HepG2 (cell line): Measurements from ENCODE around the gene ARCN1. TPM values are rescaled to one million over a fixed set of nuclear protein-coding genes. Genes with fewer than 3 reads are reported as not detected.

Experiments
- ETV6 ChIP-seq: sonication (generic); formaldehyde crosslinking; conservative IDR thresholded peaks from 2 replicates; pipeline ENCODE4 v1.4.0; 2020; ENCODE audit warnings: missing genetic modification reagents
- GRHL1 ChIP-seq: sonication (generic); formaldehyde crosslinking; conservative IDR thresholded peaks from 2 replicates; pipeline ENCODE4 v1.8.0; 2022; ENCODE audit warnings: missing genetic modification reagents
- KLF13 ChIP-seq: sonication (generic); formaldehyde crosslinking; IDR thresholded peaks from 2 replicates; pipeline ENCODE4 v1.4.0; 2020; ENCODE audit warnings: mild to moderate bottlenecking, missing genetic modification reagents
- ZNF280D ChIP-seq: sonication (generic); formaldehyde crosslinking; IDR thresholded peaks from 2 replicates; pipeline ENCODE4 v1.5.1; 2020; ENCODE audit warnings: mild to moderate bottlenecking, missing genetic modification reagents
- ZNF512 ChIP-seq: sonication (generic); formaldehyde crosslinking; IDR thresholded peaks from 2 replicates; pipeline ENCODE4 v1.4.0; 2020; ENCODE audit warnings: mild to moderate bottlenecking, missing genetic modification reagents
- ZNF574 ChIP-seq: sonication (generic); formaldehyde crosslinking; IDR thresholded peaks from 2 replicates; pipeline ENCODE4 v1.4.0; 2020; ENCODE audit warnings: missing genetic modification reagents
- ZNF639 ChIP-seq: conservative IDR thresholded peaks from 2 replicates; pipeline ENCODE4 v1.6.1; 2018; ENCODE audit warnings: missing genetic modification reagents
- ZNF646 ChIP-seq: sonication (generic); formaldehyde crosslinking; IDR thresholded peaks from 2 replicates; pipeline ENCODE4 v1.9.0; 2021; ENCODE audit warnings: mild to moderate bottlenecking, missing genetic modification reagents
- polyA plus RNA-seq, 8 experiments: library from polyadenylated mRNA; depleted of rRNA in 3 of 8; stranded (reverse) in 7 of 8; unstranded in 1 of 8; fragments of >200 nt; fragmentation: Illumina TruSeq in 4 of 8; extraction: Trizol in 4 of 8; gene quantifications; 2 replicates each; pipeline versions ENCODE4 v1.2.1 to v1.2.3, GENCODE V29; 2011 to 2016; ENCODE audit warnings: low read depth in 4 of 8, missing spikeins in 1 of 8, mixed read lengths in 1 of 8; ENCODE audit not compliant: insufficient read depth in 1 of 8
- total RNA-seq, 5 experiments: library from RNA; depleted of rRNA; stranded (reverse); fragments of >200 nt; fragmentation: Illumina TruSeq; extraction: Trizol; gene quantifications; 2 replicates each; pipeline ENCODE4 v1.2.3, GENCODE V29; 2016; ENCODE audit warnings: low read depth in 1 of 5

Gene ARCN1
- total and polyA plus RNA-seq, 2 of the 13 experiments (the other 11 are each of a cell fraction or from before 2014, with no cell fraction given) = 148 to 200 TPM

- TF ChIP-seq ZNF574 (CRISPR knock-in tag) (peak; percentile 87; the same call in 1 of the 2 replicates), ZNF512 (0 out of 2 replicates have a peak, but pooled peaks have one; percentile 51), GRHL1 (CRISPR knock-in tag) (no peak), ETV6 (CRISPR knock-in tag) (0 out of 2 replicates have a peak, but pooled peaks have one; percentile 17), ZNF646 (0 out of 2 replicates have a peak, but pooled peaks have one; percentile 24), ZNF280D (CRISPR knock-in tag) (no peak), KLF13 (0 out of 2 replicates have a peak, but pooled peaks have one; percentile 54), ZNF639 (CRISPR knock-in tag) (no peak)
Measured at GRCh38 chr11:118572061-118572980, at the start of gene ARCN1 (continued).
